Coronary artery (tissue), 2 donors: Measurements from ENCODE around the gene RAP1A.

Source experiments
- DNase-seq: peaks from one replicate; pipeline ENCODE4 v3.0.0-alpha.2; 2017; ENCODE audit warnings: low spot score
- H3K27ac ChIP-seq, 2 donors: fragments of 200-600 bp; sonication (generic); one replicate each; pipeline ENCODE4 v1.5.1; 2016 to 2019
- H3K4me3 ChIP-seq: fragments of 200-600 bp; sonication (generic); 2 replicates; pipeline ENCODE4 v1.5.1; 2016; ENCODE audit warnings: mild to moderate bottlenecking, moderate library complexity
- TF ChIP-seq, protein P1 (sequence below): fragments of 200-600 bp; sonication (generic); IDR thresholded peaks from one replicate; pipeline ENCODE4 v1.5.1; 2019; ENCODE audit warnings: antibody characterized with exemption

The RAP1A gene

DNA sequence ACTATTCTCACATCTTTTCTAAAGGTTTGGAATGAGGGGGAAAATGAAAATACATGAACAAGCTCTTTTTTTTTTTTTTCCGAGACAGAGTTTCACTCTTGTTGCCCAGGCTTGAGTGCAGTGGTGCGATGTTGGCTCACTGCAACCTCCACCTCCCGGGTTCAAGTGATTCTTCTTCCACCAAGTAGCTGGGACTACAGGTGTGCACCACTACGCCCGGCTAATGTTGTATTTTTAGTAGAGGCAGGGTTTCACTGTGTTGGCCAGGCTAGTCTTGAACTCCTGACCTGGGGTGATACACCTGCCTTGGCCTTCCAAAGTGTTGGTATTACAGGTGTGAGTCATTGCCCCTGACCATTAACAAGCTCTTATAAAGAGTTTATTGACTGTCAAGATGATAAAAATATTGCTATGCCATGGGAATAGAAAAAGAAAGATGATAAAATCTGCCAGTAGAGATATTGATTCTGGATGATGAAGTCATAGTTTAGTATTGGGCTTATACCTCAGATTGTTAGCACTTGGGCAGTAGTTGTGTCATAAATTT, 83.0 kb downstream of the RAP1A start:
- Histone ChIP-seq H3K27ac (no peak overlapping the region), H3K4me3 (no peak overlapping the region)
- no peak for DNase-seq
- TF ChIP-seq, protein P1, sequence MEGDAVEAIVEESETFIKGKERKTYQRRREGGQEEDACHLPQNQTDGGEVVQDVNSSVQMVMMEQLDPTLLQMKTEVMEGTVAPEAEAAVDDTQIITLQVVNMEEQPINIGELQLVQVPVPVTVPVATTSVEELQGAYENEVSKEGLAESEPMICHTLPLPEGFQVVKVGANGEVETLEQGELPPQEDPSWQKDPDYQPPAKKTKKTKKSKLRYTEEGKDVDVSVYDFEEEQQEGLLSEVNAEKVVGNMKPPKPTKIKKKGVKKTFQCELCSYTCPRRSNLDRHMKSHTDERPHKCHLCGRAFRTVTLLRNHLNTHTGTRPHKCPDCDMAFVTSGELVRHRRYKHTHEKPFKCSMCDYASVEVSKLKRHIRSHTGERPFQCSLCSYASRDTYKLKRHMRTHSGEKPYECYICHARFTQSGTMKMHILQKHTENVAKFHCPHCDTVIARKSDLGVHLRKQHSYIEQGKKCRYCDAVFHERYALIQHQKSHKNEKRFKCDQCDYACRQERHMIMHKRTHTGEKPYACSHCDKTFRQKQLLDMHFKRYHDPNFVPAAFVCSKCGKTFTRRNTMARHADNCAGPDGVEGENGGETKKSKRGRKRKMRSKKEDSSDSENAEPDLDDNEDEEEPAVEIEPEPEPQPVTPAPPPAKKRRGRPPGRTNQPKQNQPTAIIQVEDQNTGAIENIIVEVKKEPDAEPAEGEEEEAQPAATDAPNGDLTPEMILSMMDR, result no peak

DNA sequence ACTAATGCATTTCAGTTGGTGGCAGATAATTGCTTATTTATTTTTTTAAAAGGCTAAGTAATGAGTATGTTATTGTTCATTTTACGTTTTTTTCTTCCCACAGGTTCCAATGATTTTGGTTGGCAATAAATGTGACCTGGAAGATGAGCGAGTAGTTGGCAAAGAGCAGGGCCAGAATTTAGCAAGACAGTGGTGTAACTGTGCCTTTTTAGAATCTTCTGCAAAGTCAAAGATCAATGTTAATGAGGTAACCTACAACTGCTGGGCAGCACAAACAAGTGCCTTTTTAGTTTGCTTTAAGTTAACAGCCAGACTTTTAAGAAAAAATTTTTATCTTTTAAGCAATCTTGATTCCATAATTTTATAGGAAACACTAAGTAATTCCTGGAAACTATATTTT, 84.7 kb downstream of the RAP1A start:
- DNase-seq, result no peak
- TF ChIP-seq, protein P1, result no peak
- Histone ChIP-seq H3K4me3 (no peak overlapping the region), H3K27ac (no peak overlapping the region)

DNA sequence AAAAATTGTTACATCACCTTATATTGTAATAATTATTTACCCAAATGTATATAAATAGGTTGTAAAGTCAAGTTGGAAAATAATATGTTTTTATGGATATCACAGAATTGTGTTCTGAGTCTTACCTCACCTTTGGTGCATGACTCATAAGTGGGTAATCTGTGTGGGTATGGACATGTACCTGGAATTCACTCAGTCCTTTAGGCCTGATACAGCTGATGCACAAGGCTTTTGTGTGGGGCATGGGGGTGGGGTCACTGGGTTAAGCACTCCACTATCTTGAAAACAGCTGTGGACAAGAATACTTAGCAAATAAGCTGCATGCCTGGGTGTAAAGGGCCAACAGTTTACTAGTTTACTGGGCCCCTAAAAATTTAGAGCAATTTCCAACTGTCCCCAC, 85.2 kb downstream of the RAP1A start:
- no peak for DNase-seq
- Histone ChIP-seq H3K27ac (no peak overlapping the region), H3K4me3 (no peak overlapping the region)
- TF ChIP-seq, protein P1, result no peak

DNA sequence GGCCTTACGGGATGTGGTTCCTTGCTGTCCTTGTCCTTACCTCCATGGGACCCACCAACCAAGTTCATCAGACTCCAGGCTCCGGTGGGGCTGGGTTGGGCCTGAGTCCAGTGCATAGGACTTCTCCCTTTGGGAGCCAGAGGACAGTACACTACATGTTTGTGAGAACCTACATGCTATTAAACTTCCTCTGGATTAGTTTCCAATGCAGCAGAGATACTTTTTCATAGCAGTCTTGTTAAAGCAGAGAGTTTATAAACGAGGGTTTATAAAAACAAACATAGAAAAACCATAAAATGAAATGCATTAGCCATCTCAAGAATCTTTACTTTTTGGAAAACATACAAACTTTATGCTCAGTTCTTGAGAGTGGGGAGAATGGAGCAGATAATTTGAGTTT, 86.3 kb downstream of the RAP1A start:
- Histone ChIP-seq H3K4me3 (no peak overlapping the region), H3K27ac (no peak overlapping the region)
- TF ChIP-seq, protein P1, result no peak
- no peak for DNase-seq

DNA sequence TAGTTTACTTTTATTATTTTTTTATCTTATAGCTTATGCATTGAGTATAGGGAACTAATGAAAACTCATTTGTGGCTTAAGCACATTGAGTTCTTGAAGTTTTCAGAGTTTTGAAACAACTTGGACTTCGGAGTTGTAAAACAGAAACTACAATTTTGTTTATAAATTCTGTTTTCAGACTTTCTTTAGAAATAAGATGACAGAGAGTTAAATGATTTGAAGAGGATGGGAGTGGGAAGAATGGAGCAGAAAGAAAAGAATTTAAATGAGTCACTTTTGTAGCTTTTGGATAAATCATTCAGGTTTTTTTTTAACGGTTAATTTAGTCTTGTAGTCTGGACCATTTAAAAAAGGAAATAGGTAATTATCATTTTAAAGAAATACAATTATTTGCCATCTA, 87.3 kb downstream of the RAP1A start:
- TF ChIP-seq, protein P1, result no peak
- no peak for DNase-seq
- H3K4me3 ChIP-seq, result no peak overlapping the region
- no peak overlapping the region for H3K27ac ChIP-seq

DNA sequence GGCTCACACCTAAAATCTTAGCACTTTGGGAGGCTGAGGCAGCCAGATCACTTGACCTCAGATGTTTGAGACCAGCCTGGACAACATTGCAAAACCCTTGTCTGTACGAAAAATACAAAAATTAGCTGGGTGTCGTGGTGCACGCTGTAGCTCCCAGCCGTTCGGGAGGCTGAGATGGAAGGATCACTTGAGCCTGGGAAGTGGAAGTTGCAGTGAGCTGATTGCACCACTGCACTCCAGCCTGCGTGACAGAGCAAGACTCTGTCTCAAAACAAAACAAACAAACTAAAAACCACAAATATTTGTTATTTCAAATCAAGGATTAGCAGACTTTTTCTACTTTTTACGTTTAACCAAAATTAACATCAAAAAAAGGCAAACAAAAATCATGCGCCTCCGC, 88.3 kb downstream of the RAP1A start:
- Histone ChIP-seq H3K4me3 (no peak overlapping the region), H3K27ac (no peak overlapping the region)
- DNase-seq, result no peak
- TF ChIP-seq, protein P1, result no peak

DNA sequence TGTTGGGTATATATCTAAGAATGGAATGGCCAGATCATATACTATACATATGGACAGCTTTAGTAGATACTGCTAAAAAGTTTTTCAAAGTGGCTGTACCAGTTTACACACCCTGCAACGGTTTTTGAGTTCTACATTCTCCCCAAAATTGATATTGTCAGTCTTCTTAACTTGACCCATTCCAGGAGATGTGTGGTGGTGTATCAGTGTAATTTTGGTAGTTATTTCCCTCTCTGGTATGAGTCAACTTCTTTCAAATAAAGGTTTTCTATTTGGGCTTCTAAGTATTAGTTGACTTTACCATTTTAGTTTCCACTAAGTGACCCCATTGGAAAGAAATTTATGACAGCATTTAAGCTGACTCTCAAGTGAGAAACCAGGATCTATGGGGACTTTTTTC, 90.4 kb downstream of the RAP1A start:
- DNase-seq, result no peak
- H3K27ac ChIP-seq, result no peak overlapping the region
- no peak overlapping the region for H3K4me3 ChIP-seq
- TF ChIP-seq, protein P1, result no peak
